Measurements from ENCODE around the gene G2E3. TPM values are rescaled to one million over a fixed set of nuclear protein-coding genes. Genes with fewer than 3 reads are reported as not detected.

G2E3 gene
- total and polyA plus RNA-seq, 9 donors: 5.5 to 20.4 (median 15.7) TPM

- TF ChIP-seq CTCF (IDR thresholded peaks at IDR 0.05) (no peak), EP300 (IDR thresholded peaks at IDR 0.05) (no peak), POLR2A (IDR thresholded peaks at IDR 0.05) (no peak)
- Histone ChIP-seq H3K36me3 (no peaks in the 10 kb centered on the region), H3K27me3 (no peaks in the 10 kb centered on the region), H3K27ac (no peak overlapping the region), H3K9me3 (no peaks in the 10 kb centered on the region), H3K4me3 (no peak overlapping the region), H3K4me1 (ENCODE audit: insufficient read depth) (peaks cover 3% of the 10 kb centered on the region)
- DNase-seq: no peak
- WGBS, 3 donors: 88 to 94% (median 91%) methylated on average over 2 of the region's 2 CpGs
- intact Hi-C loops (cut with DNase I): no loop called here
Measured at GRCh38 chr14:30580616-30581282, 21.8 kb downstream of the G2E3 start.

- WGBS, 3 donors: 85 to 92% (median 89%) methylated on average over 7 of the region's 7 CpGs
- Histone ChIP-seq H3K4me1 (ENCODE audit: insufficient read depth) (peaks cover 3% of the 10 kb centered on the region), H3K9me3 (no peaks in the 10 kb centered on the region), H3K4me3 (no peak overlapping the region), H3K27me3 (no peaks in the 10 kb centered on the region), H3K36me3 (no peaks in the 10 kb centered on the region), H3K27ac (no peak overlapping the region)
- DNase-seq: no peak
- no peak for TF ChIP-seq POLR2A (IDR thresholded peaks at IDR 0.05)
- no peak for TF ChIP-seq EP300 (IDR thresholded peaks at IDR 0.05)
- intact Hi-C loops (cut with DNase I): no loop called here
Measured at GRCh38 chr14:30581283-30581625, 22.3 kb downstream of the G2E3 start.

- no peaks in the 10 kb centered on the region for H3K36me3 ChIP-seq
- no peaks in the 10 kb centered on the region for H3K9me3 ChIP-seq
- intact Hi-C loops (cut with DNase I): no loop called here
- no peak for TF ChIP-seq EP300 (IDR thresholded peaks at IDR 0.05)
- peaks cover 3% of the 10 kb centered on the region for H3K4me1 ChIP-seq (ENCODE audit: insufficient read depth)
- WGBS, 3 donors: 92 to 100% (median 100%) methylated on average over 1 of the region's 1 CpG
- no peak overlapping the region for H3K4me3 ChIP-seq
- H3K27me3 ChIP-seq: no peaks in the 10 kb centered on the region
- DNase-seq: no peak
- H3K27ac ChIP-seq: no peak overlapping the region
Measured at GRCh38 chr14:30582376-30582775, 23.4 kb downstream of the G2E3 start.

- Histone ChIP-seq H3K27me3 (no peaks in the 10 kb centered on the region), H3K4me3 (no peak overlapping the region), H3K9me3 (no peaks in the 10 kb centered on the region), H3K4me1 (ENCODE audit: insufficient read depth) (peaks cover 3% of the 10 kb centered on the region), H3K27ac (no peak overlapping the region), H3K36me3 (no peaks in the 10 kb centered on the region)
- TF ChIP-seq POLR2A (IDR thresholded peaks at IDR 0.05) (no peak), EP300 (IDR thresholded peaks at IDR 0.05) (no peak), CTCF (IDR thresholded peaks at IDR 0.05) (no peak)
- DNase-seq: no peak
- intact Hi-C loops (cut with DNase I): no loop called here
Measured at GRCh38 chr14:30584058-30584630, 25.2 kb downstream of the G2E3 start.

GRCh38 chr14:30585204-30585603, 26.2 kb downstream of the G2E3 start:
- Histone ChIP-seq H3K27ac (no peak overlapping the region), H3K27me3 (no peaks in the 10 kb centered on the region), H3K4me3 (no peak overlapping the region), H3K9me3 (no peaks in the 10 kb centered on the region), H3K36me3 (no peaks in the 10 kb centered on the region), H3K4me1 (ENCODE audit: insufficient read depth) (peaks cover 3% of the 10 kb centered on the region)
- TF ChIP-seq EP300 (IDR thresholded peaks at IDR 0.05) (no peak), CTCF (IDR thresholded peaks at IDR 0.05) (no peak), POLR2A (IDR thresholded peaks at IDR 0.05) (no peak)
- intact Hi-C loops (cut with DNase I): no loop called here
- DNase-seq: no peak
